Embryonic facial prominence (tissue), 1 donor: ENCODE results near the gene TPSD1.

Experiments
- DNase-seq: peaks from one replicate; pipeline ENCODE4 v3.0.0-alpha.2; 2016; ENCODE audit errors: extremely low spot score

TPSD1 gene

DNA sequence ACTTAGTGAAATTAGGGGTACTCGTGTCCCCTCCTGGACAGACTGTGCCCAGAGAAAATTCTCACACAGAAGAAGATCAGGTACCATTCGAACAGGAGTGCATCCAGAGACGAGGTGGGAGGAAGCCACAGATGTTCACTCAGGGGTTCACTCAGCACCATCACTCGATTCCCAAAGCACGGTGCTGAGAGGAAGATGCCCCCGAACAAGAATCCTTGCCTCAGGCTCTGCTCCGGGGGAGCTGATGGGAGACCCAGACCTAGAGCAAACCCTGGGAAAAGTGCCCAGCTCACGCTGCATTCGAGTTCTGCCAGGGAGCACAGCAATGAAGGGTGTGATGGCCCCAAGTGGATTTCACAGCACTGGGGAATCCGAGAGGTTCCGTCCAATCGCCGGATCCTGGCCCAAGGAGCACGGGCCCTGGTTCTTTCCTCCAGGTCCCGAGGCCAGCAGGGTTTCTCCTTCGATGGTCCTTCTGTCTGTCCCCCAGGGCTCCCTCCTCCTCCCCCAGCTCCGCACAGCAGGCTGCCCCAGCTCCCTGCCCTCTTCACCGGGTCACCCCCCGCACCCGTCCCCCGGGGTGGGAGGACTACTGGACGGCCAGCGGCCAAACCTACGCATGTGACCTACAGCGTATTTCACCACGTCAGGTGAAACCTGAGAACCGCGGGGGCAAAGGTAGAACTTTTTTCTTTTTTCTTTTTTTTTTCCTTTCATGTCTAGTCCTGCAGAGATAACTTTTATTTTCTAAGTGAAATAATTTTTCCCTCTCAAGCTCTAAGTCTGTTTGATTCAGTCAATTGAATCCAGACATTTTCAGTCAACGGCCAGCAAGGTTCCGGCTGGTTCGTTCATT lies 43.4 kb downstream of the TPSD1 start:
- DNase-seq = no peak

DNA sequence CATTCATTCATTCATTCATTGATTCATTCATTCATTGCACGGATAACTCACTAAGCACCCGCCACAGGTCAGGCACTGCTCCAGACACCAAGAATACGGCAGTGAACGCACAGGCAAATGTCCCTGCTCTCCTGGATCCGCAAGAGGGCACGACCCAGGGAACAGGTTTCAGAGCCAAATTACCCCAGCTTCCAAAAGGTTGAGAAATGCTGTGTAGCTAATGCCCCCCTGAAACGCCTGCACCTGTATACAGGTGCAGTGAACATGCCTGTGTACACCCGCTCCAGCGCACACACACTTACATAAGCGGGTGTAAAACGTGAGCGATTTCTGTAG lies 44.0 kb downstream of the TPSD1 start:
- no peak for DNase-seq

DNA sequence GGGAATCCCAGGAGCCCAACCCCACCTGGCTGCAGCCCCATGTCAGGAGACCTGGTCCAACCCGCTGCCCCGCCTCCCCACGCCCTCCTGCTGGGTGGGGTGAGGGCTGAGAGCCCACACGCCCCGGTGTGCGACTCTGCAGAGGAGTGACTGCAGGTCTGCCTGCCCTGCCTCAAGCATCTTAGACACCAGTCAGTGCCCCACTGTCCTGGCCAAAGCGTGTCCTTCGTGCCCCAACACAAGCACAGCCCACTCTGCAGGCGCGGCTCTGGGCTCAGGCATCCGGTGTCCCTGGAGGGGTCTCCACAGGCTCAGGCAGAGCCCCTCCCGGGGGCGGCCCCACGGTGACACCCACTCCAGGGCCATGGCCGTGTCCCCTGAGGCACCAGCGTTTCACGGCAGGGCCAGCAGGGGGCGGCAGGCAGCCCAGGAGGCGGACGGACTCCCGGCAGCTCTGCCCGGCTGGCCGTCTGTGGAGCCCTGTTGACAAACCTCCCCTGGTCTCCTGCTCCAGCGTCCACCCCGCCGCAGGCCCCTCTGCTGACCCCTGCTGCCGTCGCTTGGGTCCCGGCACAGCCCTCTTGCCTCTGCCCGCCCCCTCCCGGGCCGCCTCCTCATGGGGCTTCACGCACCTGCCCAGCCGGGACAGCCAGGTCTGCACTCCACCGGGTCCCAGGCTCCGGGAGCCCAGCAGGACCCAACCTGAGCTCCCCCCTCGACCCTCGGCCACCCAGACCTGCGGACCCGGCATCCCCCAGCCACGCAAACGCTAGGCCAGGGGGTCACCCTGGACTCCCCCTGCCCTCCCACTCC lies 45.0 kb downstream of the TPSD1 start:
- no peak for DNase-seq

DNA sequence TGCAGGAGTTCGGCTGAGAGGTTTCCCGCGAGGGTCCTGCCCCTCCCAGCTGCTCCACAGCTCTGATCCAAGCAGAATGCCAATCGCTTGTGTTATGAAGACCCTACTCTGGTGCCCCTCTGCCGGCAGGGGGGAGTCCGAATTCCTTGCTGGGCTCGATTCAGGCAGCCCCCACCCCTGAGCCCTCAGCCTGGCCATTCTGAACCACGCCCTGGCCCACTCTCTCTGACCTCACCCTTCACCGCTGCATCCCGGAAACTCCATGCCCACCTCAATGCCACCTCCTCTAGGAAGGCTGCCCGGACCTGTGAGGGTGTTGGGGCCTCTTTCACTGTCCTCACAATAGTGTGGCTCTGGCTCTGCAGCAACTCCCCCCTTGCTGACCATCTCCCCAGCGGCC lies 45.7 kb downstream of the TPSD1 start:
- DNase-seq = no peak

DNA sequence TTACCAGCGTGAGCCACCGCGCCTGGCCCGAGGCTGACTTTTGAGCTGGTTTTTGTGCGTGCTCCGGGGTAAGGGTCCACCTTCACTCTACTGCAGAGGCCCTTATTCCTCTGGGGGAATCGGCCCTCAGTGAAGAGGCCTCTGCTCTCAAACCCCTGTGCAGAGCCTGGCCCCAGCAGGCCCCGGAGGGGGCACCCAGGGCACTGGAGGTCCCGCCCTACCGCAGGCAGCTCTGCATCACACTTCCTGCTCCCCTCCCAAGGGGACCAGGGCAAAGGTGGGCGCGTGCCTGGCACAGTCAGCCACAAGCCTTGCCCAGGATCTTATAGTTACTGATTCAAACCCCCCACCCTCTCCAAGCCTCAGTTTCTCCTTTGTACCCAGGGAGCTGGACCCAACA lies 50.0 kb downstream of the TPSD1 start:
- no peak for DNase-seq

DNA sequence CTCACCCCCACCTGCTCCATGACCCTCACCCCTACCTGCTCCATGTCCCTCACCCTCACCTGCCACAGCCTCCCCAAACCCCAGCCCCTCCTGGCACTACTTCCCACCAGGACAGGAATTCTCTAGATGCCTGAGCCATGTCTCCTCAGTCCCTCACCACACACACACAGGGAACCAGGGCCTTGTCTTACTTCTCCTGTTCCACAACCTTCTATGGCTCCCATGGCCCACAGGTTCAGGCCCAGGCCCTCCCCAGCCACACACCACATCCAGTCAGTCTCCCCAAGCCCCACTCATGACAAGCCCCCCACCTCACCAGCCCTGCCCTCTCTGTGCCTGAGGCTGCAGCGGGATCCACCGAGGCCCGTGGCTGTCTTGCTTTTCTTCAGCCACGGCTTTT lies 50.5 kb downstream of the TPSD1 start:
- DNase-seq = no peak

DNA sequence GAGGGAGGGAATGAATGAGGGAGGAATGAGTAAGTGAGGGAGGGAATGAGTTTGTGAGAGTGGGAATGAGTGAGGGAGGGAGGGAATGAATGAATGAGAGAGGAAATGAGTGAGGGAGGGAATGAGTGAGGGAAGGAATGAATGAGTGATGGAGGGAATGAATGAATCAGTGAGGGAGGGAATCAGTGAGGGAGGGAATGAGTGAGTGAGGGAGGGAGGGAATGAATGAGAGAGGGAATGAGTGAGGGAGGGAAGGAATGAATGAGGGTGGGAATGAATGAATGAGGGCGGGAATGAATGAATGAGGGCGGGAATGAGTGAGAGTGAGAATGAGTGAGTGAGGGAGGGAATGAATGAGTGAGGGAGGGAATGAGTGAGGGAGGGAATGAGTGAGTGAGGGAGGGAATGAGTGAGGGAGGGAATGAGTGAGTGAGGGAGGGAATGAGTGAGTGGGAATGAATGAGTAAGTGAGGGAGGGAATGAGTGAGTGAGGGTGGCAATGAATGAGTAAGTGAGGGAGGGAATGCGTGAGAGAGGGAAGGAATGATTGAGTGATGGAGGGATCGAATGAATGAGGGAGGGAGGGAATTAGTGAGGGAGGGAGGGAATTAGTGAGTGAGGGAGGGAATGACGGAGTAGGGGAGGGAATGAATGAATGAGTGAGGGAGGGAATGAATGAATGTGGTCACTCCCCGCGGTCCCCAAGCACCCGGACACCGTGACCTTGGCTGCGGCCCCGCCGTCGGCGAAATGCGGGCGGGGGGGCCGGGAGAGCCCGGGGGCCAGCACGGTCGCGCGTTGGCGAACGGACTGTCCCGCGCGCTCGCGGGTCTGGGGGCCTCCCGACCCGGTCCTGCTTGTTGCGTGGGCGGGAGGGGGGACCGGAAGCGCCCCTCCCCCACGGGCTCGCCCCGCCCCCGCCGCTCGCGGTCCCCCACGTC lies 52.4 kb downstream of the TPSD1 start:
- DNase-seq = peak; percentile 23
